Astrocyte (in vitro differentiated cells and primary cell): ENCODE measurements around the gene NAGLU. TPM values are rescaled to one million over a fixed set of nuclear protein-coding genes. Genes with fewer than 3 reads are reported as not detected.

Experiments used
- DNase-seq: peaks from one replicate; pipeline ENCODE4 v3.0.0-alpha.2; 2010; ENCODE audit warnings: low read depth
- FAIRE-seq: peaks from 2 replicates; lab custom pipeline; 2011; peaks lifted over from hg19 to GRCh38; lab: Jason Lieb, UNC
- H2AFZ ChIP-seq: 2 replicates; pipeline ENCODE4 v1.6.0; 2012; ENCODE audit warnings: low read depth, low read length, inconsistent platforms
- H3K27ac ChIP-seq: 2 replicates; pipeline ENCODE4 v1.5.1; 2011; ENCODE audit warnings: low read depth, low read length, inconsistent platforms
- H3K27me3 ChIP-seq: 2 replicates; pipeline ENCODE4 v1.6.0; 2011; ENCODE audit warnings: low read length, inconsistent platforms; ENCODE audit not compliant: insufficient read depth
- H3K36me3 ChIP-seq: 2 replicates; pipeline ENCODE4 v1.5.1; 2011; ENCODE audit warnings: low read length, inconsistent platforms; ENCODE audit not compliant: insufficient read depth
- H3K4me1 ChIP-seq: 2 replicates; pipeline ENCODE4 v1.5.1; 2011; ENCODE audit warnings: low read length, inconsistent platforms; ENCODE audit not compliant: insufficient read depth
- H3K4me2 ChIP-seq: 2 replicates; pipeline ENCODE4 v1.6.0; 2012; ENCODE audit warnings: low read length, inconsistent platforms
- H3K4me3 ChIP-seq: 2 replicates; pipeline ENCODE4 v1.5.1; 2011; ENCODE audit warnings: low read depth, mild to moderate bottlenecking, low read length, inconsistent platforms; ENCODE audit not compliant: insufficient read depth
- H3K79me2 ChIP-seq: 2 replicates; pipeline ENCODE4 v1.6.0; 2012; ENCODE audit warnings: mild to moderate bottlenecking, low read length, inconsistent platforms; ENCODE audit not compliant: insufficient read depth
- H3K9ac ChIP-seq: 2 replicates; pipeline ENCODE4 v1.6.0; 2012; ENCODE audit warnings: mild to moderate bottlenecking, low read length, inconsistent platforms
- H3K9me3 ChIP-seq: 2 replicates; pipeline ENCODE4 v1.5.1; 2012; ENCODE audit warnings: low read depth, mild to moderate bottlenecking, low read length, inconsistent platforms; ENCODE audit not compliant: insufficient read depth
- H4K20me1 ChIP-seq: 2 replicates; pipeline ENCODE4 v1.6.0; 2012; ENCODE audit warnings: low read length, inconsistent platforms; ENCODE audit not compliant: insufficient read depth
- H3K27ac Mint-ChIP-seq: one replicate; pipeline ENCODE4 v1.8.0; 2021; ENCODE audit warnings: mild to moderate bottlenecking, mixed read lengths; ENCODE audit not compliant: unreplicated experiment
- H3K27me3 Mint-ChIP-seq: one replicate; pipeline ENCODE4 v1.8.0; 2021; ENCODE audit warnings: low read depth, mixed read lengths; ENCODE audit not compliant: unreplicated experiment
- H3K36me3 Mint-ChIP-seq: one replicate; pipeline ENCODE4 v1.8.0; 2021; ENCODE audit warnings: low read depth, mixed read lengths; ENCODE audit not compliant: unreplicated experiment
- H3K4me1 Mint-ChIP-seq: one replicate; pipeline ENCODE4 v1.8.0; 2021; ENCODE audit warnings: low read depth, mixed read lengths; ENCODE audit not compliant: unreplicated experiment
- H3K4me3 Mint-ChIP-seq: one replicate; pipeline ENCODE4 v1.8.0; 2021; ENCODE audit warnings: mild to moderate bottlenecking, moderate library complexity, mixed read lengths; ENCODE audit not compliant: unreplicated experiment
- H3K9me3 Mint-ChIP-seq: one replicate; pipeline ENCODE4 v1.8.0; 2021; ENCODE audit warnings: mild to moderate bottlenecking, mixed read lengths; ENCODE audit not compliant: unreplicated experiment
- CTCF ChIP-seq: IDR thresholded peaks from 2 replicates; pipeline ENCODE4 v1.5.1; 2011; ENCODE audit warnings: low read depth, mild to moderate bottlenecking, inconsistent platforms, low read length, moderate library complexity; ENCODE audit not compliant: insufficient read depth
- EZH2 ChIP-seq: IDR thresholded peaks from 2 replicates; pipeline ENCODE4 v1.6.1; 2012; ENCODE audit warnings: mild to moderate bottlenecking, low read length, inconsistent platforms; ENCODE audit not compliant: insufficient read depth
- total RNA-seq: library from RNA; stranded (reverse); gene quantifications from 2 replicates; pipeline ENCODE4 v1.2.1, GENCODE V29; 2021

Gene NAGLU
- total RNA-seq, 1 donor from 2014 or later, result 19.3 TPM

GRCh38 chr17:42565523-42566214 is 29.6 kb downstream of the NAGLU start:
- H3K27ac Mint-ChIP-seq, result no peak overlapping the region
- no peak overlapping the region for H3K27ac ChIP-seq

GRCh38 chr17:42566215-42566882 is 30.3 kb downstream of the NAGLU start:
- Mint-ChIP-seq H3K4me3 (peak overlapping the region; percentile 96), H3K27ac (no peak overlapping the region), H3K36me3 (peaks cover 23% of the 10 kb centered on the region), H3K4me1 (peaks cover 22% of the 10 kb centered on the region), H3K9me3 (no peaks in the 10 kb centered on the region), H3K27me3 (no peaks in the 10 kb centered on the region)
- Histone ChIP-seq H3K79me2 (peaks cover 70% of the 10 kb centered on the region), H3K27ac (peak overlapping the region; percentile 63), H3K4me2 (peak overlapping the region; percentile 89), H4K20me1 (peaks cover 17% of the 10 kb centered on the region), H3K9ac (peak overlapping the region; percentile 84), H3K4me1 (peaks cover 37% of the 10 kb centered on the region), H3K4me3 (peak overlapping the region; percentile 77), H3K9me3 (no peaks in the 10 kb centered on the region), H3K27me3 (no peaks in the 10 kb centered on the region), H2AFZ (peak overlapping the region; percentile 72), H3K36me3 (peaks cover 31% of the 10 kb centered on the region)
- no peak for TF ChIP-seq CTCF
- TF ChIP-seq EZH2, result no peak
- FAIRE-seq, result no peak
- DNase-seq, result no peak

More at GRCh38 chr17:42565523-42566214, 29.6 kb downstream of the NAGLU start:
- peaks cover 31% of the 10 kb centered on the region for H3K36me3 ChIP-seq
- peaks cover 17% of the 10 kb centered on the region for H4K20me1 ChIP-seq
- H3K4me1 ChIP-seq, result peaks cover 37% of the 10 kb centered on the region
- no peak overlapping the region for H3K9ac ChIP-seq
- Mint-ChIP-seq H3K9me3 (no peaks in the 10 kb centered on the region), H3K27me3 (no peaks in the 10 kb centered on the region), H3K36me3 (peaks cover 19% of the 10 kb centered on the region), H3K4me1 (peaks cover 23% of the 10 kb centered on the region), H3K4me3 (peak overlapping the region; percentile 77)
- TF ChIP-seq CTCF, result no peak
- TF ChIP-seq EZH2, result no peak
- H3K27me3 ChIP-seq, result no peaks in the 10 kb centered on the region
- no peak overlapping the region for H3K4me3 ChIP-seq
- no peak overlapping the region for H2AFZ ChIP-seq
- no peaks in the 10 kb centered on the region for H3K9me3 ChIP-seq
- DNase-seq, result no peak
- H3K4me2 ChIP-seq, result no peak overlapping the region
- peaks cover 68% of the 10 kb centered on the region for H3K79me2 ChIP-seq
- FAIRE-seq, result no peak
